Adrenal gland (tissue), 5 donors: ENCODE data around the gene CSNK1G3.

Experiments
- CTCF ChIP-seq, 6 experiments: fragments of 450-650 bp in 4 of 6; fragments of 200-600 bp in 2 of 6; sonication (generic) in 1 of 6; IDR thresholded peaks; 1 replicate in 5 of 6; 2 replicates in 1 of 6; pipeline versions ENCODE4 v1.5.1 to v1.8.0; 2016 to 2021; ENCODE audit warnings: antibody characterized with exemption in 6 of 6, mild to moderate bottlenecking in 2 of 6, moderate library complexity in 1 of 6
- POLR2A ChIP-seq, 2 donors: fragments of 450-650 bp; IDR thresholded peaks; one replicate each; pipeline ENCODE4 v1.6.1; 2017; ENCODE audit warnings: antibody characterized with exemption in 2 of 2, mild to moderate bottlenecking in 2 of 2, moderate library complexity in 1 of 2
- donor health status: DM: no; HTN: no; CAD: no.

GRCh38 chr5:123503299-123503698 lies 8.7 kb upstream of the CSNK1G3 start:
- TF ChIP-seq CTCF (IDR thresholded peaks at IDR 0.05) = no peak
- no peak for TF ChIP-seq POLR2A (IDR thresholded peaks at IDR 0.05)
